ACHN (cell line): Measurements from ENCODE around the gene FRAS1.
"Not testable (repeated sequence)": the region's sequence is repeated elsewhere in the genome, so short reads cannot be mapped to it uniquely, and the experiment has no call there.

ENCODE experiments used
- DNase-seq: peaks from one replicate; pipeline ENCODE4 v3.0.0-alpha.2; 2015
- in situ Hi-C: cut with HindIII; loops from 2 replicates; pipeline ENCODE4 v1.10.0; 2017; ENCODE audit warnings: low sequenced_read_pairs, low pct_ligation_motif_present, low pct_unique_long_range_greater_than_20kb

FRAS1 gene

GRCh38 chr4:78092850-78093249 is 35.7 kb downstream of the FRAS1 start:
- DNase-seq, result no peak
- in situ Hi-C loops, result no loop called here

DNA sequence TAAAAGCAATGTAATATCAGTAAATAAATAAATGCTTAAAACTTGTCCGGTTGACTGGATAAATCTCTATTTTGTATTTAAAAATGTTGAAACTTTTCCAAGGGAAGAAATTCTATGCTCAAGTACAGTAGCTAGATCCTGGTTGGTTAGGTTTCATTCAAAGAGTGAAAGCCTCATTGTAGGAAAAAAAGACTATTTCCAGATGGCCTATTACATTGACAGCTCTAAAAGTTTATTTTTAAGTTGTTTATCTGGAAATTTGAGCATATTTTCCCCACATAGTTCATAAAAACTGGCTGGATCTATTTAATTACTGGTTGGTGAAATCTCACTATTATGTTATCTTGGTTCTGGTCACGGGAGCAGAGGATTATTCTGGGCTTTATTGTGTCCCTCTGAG is 38.0 kb downstream of the FRAS1 start:
- in situ Hi-C loops, result no loop called here
- no peak for DNase-seq

- in situ Hi-C loops, result no loop called here
- no peak for DNase-seq
Measured at GRCh38 chr4:78099058-78099457, 41.9 kb downstream of the FRAS1 start.

DNA sequence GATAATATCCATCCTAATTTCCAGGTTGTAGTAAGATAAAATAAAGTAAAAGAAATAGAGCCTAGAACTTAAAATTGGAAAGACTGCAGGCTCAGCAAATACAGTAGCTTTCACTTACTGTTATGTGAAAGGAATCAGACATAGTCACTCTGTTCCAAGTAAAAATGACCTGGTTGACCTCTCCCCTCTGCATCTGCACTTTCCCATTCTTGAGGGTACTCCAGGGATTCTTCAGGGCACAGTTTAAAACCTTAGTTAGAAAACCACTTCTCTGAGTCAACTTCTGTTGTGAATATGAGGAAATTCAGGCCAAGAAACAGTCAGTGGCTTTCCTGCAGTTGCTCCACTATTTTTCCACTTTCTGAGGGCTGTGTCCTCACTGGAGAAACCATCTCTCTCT is 42.9 kb downstream of the FRAS1 start:
- no peak for DNase-seq
- in situ Hi-C loops, result no loop called here

- in situ Hi-C loops, result no loop called here
Measured at GRCh38 chr4:78119698-78120097, 62.6 kb downstream of the FRAS1 start.

DNA sequence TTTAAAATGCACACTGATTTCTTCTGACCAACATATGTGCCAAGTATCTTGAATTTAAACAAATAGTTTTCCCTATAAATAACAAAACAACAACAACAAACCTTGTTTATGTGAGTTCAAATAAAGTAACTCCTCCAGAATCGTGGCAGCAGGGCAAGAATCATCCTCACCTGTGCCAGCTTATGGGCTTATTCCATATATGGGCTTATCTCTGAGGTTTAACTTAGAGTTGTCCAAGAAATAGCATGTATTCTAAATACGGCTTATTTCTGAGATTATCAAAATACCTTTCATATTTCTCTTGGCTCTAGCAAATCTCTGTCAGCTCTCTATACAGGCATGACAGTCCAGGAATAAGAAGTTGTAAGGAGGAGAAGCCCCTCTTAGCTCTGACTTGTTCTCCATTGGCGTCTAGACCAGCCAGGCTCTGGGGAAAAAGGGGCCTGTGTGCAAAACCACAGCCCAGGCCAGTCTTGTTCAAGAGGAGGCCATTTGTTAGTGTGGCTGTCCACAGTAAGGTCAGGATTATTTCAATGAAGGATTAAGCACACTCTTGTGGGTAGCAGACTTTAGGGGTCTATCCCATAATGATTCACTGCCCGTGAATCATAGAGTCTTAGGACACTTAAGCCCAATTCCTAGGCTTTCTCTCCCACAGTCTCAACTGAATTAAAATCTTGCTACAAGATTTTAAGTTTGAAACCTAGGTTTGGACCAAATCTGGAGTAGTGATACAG is 63.2 kb downstream of the FRAS1 start:
- in situ Hi-C loops, result no loop called here
- DNase-seq, result no peak

More at GRCh38 chr4:78119698-78120097, 62.6 kb downstream of the FRAS1 start:
- no peak for DNase-seq

- in situ Hi-C loops, result no loop called here
- no peak for DNase-seq
Measured at GRCh38 chr4:78121338-78121904, 64.3 kb downstream of the FRAS1 start.

DNA sequence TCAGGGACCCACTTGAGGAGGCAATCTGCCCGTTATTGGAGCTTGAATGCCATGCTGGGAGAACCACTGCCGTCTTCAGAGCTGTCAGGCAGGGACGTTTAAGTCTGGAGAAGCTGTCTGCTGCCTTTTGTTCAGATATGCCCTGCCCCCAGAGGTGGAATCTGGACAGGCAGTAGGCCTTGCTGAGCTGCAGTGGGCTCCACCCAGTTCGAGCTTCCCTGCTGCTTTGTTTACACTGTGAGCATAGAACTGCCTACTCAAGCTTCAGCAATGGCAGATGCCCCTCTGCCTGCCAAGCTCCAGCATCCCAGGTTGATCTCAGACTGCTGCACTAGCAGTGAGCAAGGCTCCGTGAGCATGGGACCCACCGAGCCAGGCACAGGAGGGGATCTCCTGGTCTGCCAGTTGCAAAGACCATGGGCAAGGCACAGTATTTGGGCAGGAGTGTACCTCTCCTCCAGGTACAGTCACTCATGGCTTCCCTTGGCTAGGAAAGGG is 68.8 kb downstream of the FRAS1 start:
- in situ Hi-C loops, DNase-seq: not testable (repeated sequence)

DNA sequence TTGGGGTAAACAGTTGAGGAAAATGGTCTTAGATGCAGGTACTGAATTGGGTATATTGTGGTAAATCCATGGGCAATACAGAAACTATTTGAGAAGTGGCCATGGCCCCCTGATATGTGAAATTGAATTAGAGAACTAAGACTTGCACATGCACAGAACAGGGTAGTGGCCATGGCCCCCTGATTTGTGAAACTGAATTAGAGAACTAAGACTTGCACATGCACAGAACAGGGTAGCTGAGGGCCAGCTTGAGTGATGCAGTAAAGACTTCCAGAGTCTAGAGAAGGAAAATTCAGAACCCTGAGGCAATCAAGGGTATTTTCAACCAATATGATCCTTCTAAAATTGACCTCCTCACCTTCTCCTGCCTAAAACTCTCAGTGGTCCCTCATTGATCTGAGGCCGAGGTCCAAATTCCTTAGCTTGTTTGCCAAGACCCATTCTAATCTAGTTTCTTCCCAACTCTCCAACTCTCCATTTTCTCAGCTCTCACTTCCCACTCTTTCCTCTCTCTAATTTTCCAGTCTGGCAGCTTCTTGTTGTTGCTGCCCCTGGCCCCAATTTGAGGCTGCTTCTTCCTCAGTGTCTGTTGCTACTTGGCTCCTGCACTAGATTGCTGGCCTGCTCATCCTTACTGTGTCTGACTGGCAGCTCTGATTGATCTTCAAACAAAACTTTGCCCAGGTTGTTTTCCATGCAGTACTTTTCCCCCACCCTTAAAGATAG is 72.4 kb downstream of the FRAS1 start:
- no peak for DNase-seq
- in situ Hi-C loops, result no loop called here

- in situ Hi-C loops, result no loop called here
Measured at GRCh38 chr4:78131403-78131802, 74.3 kb downstream of the FRAS1 start.

GRCh38 chr4:78136109-78137081 is 79.3 kb downstream of the FRAS1 start:
- no peak for DNase-seq
- in situ Hi-C loops, result no loop called here

More at GRCh38 chr4:78131403-78131802, 74.3 kb downstream of the FRAS1 start:
- DNase-seq, result no peak

- DNase-seq, result no peak
- in situ Hi-C loops, result no loop called here
Measured at GRCh38 chr4:78137532-78137931, 80.4 kb downstream of the FRAS1 start.

- in situ Hi-C loops, result no loop called here
- no peak for DNase-seq
Measured at GRCh38 chr4:78138252-78138651, 81.1 kb downstream of the FRAS1 start.

DNA sequence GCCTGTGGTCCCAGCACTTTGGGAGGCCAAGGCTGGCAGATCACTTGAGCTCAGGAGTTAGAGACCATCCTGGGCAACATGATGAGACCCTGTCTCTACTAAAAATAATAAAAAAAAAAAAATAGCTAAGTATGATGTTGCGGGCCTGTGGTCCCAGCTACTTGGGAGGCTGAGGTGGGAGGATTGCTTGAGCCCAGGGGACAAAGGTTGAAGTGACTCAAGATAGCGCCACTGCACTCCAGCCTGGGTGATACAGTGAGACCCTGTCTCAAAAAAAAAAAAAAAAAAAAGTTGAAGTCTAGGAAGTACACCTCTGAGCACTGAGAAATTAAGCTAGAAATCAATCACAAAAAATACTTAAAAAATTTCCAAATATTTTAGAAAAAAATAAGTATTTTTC is 86.5 kb downstream of the FRAS1 start:
- in situ Hi-C loops, result no loop called here
- no peak for DNase-seq

DNA sequence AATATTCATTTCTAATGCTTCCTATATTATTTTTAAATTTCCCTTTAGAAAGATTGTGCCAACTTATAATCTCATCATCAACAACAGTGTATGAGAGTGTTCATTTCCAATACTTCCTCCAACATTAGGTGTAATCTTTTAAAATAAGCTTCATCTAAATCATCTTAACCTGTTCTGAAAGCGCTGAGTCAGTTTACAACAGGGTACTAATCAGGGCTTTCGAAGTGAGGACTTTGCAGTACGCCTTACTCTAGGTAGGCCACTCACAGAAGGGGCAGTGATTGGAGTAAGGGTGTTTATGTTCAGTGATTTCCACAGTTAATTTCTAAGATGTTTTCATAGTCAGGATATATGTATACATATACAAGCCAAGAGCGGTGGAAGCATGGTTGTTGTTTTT is 87.9 kb downstream of the FRAS1 start:
- in situ Hi-C loops, result no loop called here
- no peak for DNase-seq

DNA sequence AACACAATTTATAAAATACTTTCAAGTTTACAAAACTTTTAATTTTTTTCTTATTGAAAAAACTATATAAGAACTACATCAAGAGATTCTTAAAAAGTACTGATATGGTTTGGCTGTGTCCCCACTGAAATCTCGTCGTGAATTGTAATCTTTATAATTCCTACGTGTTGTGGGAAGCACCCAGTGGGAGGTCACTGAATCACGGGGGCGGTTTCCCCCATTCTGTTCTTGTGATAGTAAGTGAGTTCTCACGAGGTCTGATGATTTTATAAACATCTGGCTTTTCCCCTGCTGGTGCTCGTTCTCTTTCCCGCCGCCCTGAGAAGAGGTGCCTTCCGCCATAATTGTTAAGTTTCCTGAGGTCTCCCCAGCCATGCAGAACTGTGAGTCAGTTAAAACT is 88.5 kb downstream of the FRAS1 start:
- DNase-seq, result no peak
- in situ Hi-C loops, result no loop called here

GRCh38 chr4:78149751-78150542 is 92.8 kb downstream of the FRAS1 start:
- no peak for DNase-seq
- in situ Hi-C loops, result no loop called here

DNA sequence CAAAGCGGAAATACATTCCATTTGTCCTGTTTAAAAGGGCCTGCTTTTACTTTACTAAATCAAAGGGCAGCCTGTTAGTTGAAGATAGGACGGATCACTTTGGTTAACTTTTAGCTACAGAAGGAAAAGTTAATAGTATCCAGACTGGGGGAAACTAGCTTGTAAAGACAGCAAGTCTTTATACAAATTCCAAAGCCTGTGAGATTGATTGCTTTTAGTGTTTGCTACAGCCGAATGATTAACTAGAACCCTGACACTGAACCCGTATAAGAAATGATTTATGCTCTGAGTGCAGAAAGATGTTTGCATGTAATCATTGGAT is 93.4 kb downstream of the FRAS1 start:
- in situ Hi-C loops, result no loop called here
- DNase-seq, result no peak
